Tibial artery (tissue), 4 donors: ENCODE measurements around the gene FOLH1.
A peak's percentile ranks its signal among the peaks of the same experiment; 100 is the strongest.
"Not testable (repeated sequence)": the region's sequence is repeated elsewhere in the genome, so short reads cannot be mapped to it uniquely, and the experiment has no call there.

ENCODE experiments used
- DNase-seq, 2 donors: peaks; one replicate each; pipeline ENCODE4 v3.0.0-alpha.2; 2019
- H3K27ac ChIP-seq, 2 donors: fragments of 200-600 bp; sonication (generic) in 1 of 2; 1 replicate in 1 of 2; 2 replicates in 1 of 2; pipeline ENCODE4 v1.5.1; 2018 to 2019; ENCODE audit warnings: mild to moderate bottlenecking in 1 of 2
- H3K27me3 ChIP-seq, 2 donors: fragments of 200-600 bp; sonication (generic) in 1 of 2; one replicate each; pipeline versions ENCODE4 v1.5.1 to v1.6.0; 2016 to 2019
- H3K36me3 ChIP-seq, 3 donors: fragments of 200-600 bp; sonication (generic) in 2 of 3; one replicate each; pipeline ENCODE4 v1.5.1; 2016 to 2019; ENCODE audit warnings: mild to moderate bottlenecking in 2 of 3
- H3K4me1 ChIP-seq, 4 donors: fragments of 200-600 bp; sonication (generic) in 2 of 4; 1 replicate in 3 of 4; 2 replicates in 1 of 4; pipeline ENCODE4 v1.5.1; 2016 to 2019
- H3K4me3 ChIP-seq, 2 donors: fragments of 200-600 bp; sonication (generic) in 1 of 2; 1 replicate in 1 of 2; 2 replicates in 1 of 2; pipeline ENCODE4 v1.5.1; 2018 to 2019; ENCODE audit warnings: mild to moderate bottlenecking in 2 of 2
- H3K9me3 ChIP-seq, 3 donors: fragments of 200-600 bp; sonication (generic) in 1 of 3; one replicate each; pipeline ENCODE4 v1.5.1; 2016 to 2019
- CTCF ChIP-seq, 2 experiments: fragments of 200-600 bp in 1 of 2; fragments of 450-650 bp in 1 of 2; IDR thresholded peaks; one replicate each; pipeline ENCODE4 v1.5.1; 2017 to 2019; ENCODE audit warnings: antibody characterized with exemption in 2 of 2, mild to moderate bottlenecking in 1 of 2, moderate library complexity in 1 of 2
- intact Hi-C: fragments of 100-400 bp; cut with DNase I; formaldehyde crosslinking; loops from one replicate; pipeline ENCODE4 v1.15.0; 2023; ENCODE audit warnings: low total_unique reads

Gene FOLH1

GRCh38 chr11:49229136-49229535 lies 20.7 kb upstream of the FOLH1 start:
- intact Hi-C loops: not testable (repeated sequence)

GRCh38 chr11:49225255-49225785 lies 16.9 kb upstream of the FOLH1 start:
- H3K27me3 ChIP-seq, H3K27ac ChIP-seq, H3K36me3 ChIP-seq, H3K9me3 ChIP-seq, H3K4me1 ChIP-seq, intact Hi-C loops, DNase-seq, H3K4me3 ChIP-seq: not testable (repeated sequence)

More at GRCh38 chr11:49229136-49229535, 20.7 kb upstream of the FOLH1 start:
- not testable (repeated sequence) for H3K4me1 ChIP-seq, H3K36me3 ChIP-seq, H3K4me3 ChIP-seq, H3K27me3 ChIP-seq, H3K27ac ChIP-seq, DNase-seq, H3K9me3 ChIP-seq
- peak; percentile 47 to 58 for TF ChIP-seq CTCF (IDR thresholded peaks at IDR 0.05)

- no peaks in the 10 kb centered on the region for H3K36me3 ChIP-seq
- intact Hi-C loops: no loop called here
- no peak for DNase-seq
- no peaks in the 10 kb centered on the region for H3K4me1 ChIP-seq
- no peak overlapping the region for H3K4me3 ChIP-seq
- H3K27ac ChIP-seq: no peak overlapping the region
- H3K27me3 ChIP-seq: no peaks in the 10 kb centered on the region
- no peak for TF ChIP-seq CTCF (IDR thresholded peaks at IDR 0.05)
- no peaks in the 10 kb centered on the region for H3K9me3 ChIP-seq
Measured at GRCh38 chr11:49221112-49221511, 12.7 kb upstream of the FOLH1 start.

GRCh38 chr11:49213026-49213560 lies 4.7 kb upstream of the FOLH1 start:
- Histone ChIP-seq H3K4me3 (no peak overlapping the region), H3K27ac (no peak overlapping the region), H3K9me3 (no peaks in the 10 kb centered on the region), H3K36me3 (no peaks in the 10 kb centered on the region), H3K4me1 (peaks cover 0 to 4% (median 3%) of the 10 kb centered on the region in 4 donors), H3K27me3 (no peaks in the 10 kb centered on the region)
- DNase-seq: no peak
- intact Hi-C loops: no loop called here
- TF ChIP-seq CTCF (IDR thresholded peaks at IDR 0.05): no peak

- intact Hi-C loops, H3K4me3 ChIP-seq, H3K27me3 ChIP-seq, H3K4me1 ChIP-seq, H3K9me3 ChIP-seq, DNase-seq, H3K36me3 ChIP-seq, H3K27ac ChIP-seq: not testable (repeated sequence)
Measured at GRCh38 chr11:49206999-49207398, 1.4 kb downstream of the FOLH1 start.

GRCh38 chr11:49202287-49202976 lies 6.0 kb downstream of the FOLH1 start:
- Histone ChIP-seq H3K4me3 (no peak overlapping the region), H3K4me1 (no peaks in the 10 kb centered on the region), H3K9me3 (no peaks in the 10 kb centered on the region), H3K27me3 (no peaks in the 10 kb centered on the region), H3K27ac (no peak overlapping the region), H3K36me3 (no peaks in the 10 kb centered on the region)
- intact Hi-C loops: no loop called here
- no peak for DNase-seq
- TF ChIP-seq CTCF (IDR thresholded peaks at IDR 0.05): no peak

GRCh38 chr11:49196775-49197174 lies 11.6 kb downstream of the FOLH1 start:
- H3K36me3 ChIP-seq, H3K27ac ChIP-seq, H3K4me3 ChIP-seq, intact Hi-C loops, H3K9me3 ChIP-seq, H3K4me1 ChIP-seq, DNase-seq, H3K27me3 ChIP-seq: not testable (repeated sequence)

GRCh38 chr11:49196002-49196401 lies 12.4 kb downstream of the FOLH1 start:
- DNase-seq, H3K36me3 ChIP-seq, H3K4me1 ChIP-seq, H3K9me3 ChIP-seq, intact Hi-C loops, H3K4me3 ChIP-seq, H3K27ac ChIP-seq, H3K27me3 ChIP-seq: not testable (repeated sequence)

GRCh38 chr11:49190287-49190686 lies 18.1 kb downstream of the FOLH1 start:
- H3K4me1 ChIP-seq, H3K4me3 ChIP-seq, H3K27ac ChIP-seq, DNase-seq, intact Hi-C loops, H3K9me3 ChIP-seq, H3K27me3 ChIP-seq, H3K36me3 ChIP-seq: not testable (repeated sequence)

- intact Hi-C loops: not testable (repeated sequence)
Measured at GRCh38 chr11:49186225-49186624, 22.2 kb downstream of the FOLH1 start.

More at GRCh38 chr11:49186225-49186624, 22.2 kb downstream of the FOLH1 start:
- H3K4me1 ChIP-seq, H3K36me3 ChIP-seq, H3K9me3 ChIP-seq, H3K27me3 ChIP-seq, H3K27ac ChIP-seq, H3K4me3 ChIP-seq, DNase-seq: not testable (repeated sequence)
